HepG2 (cell line): Measurements from ENCODE around the gene SGCE.

Source experiments
- GLI4 ChIP-seq: sonication (generic); formaldehyde crosslinking; IDR thresholded peaks from 2 replicates; pipeline ENCODE4 v1.5.1; 2020; ENCODE audit warnings: missing genetic modification reagents, mild to moderate bottlenecking, moderate library complexity, borderline replicate concordance
- HNRNPLL ChIP-seq: fragments of 200-400 bp; formaldehyde crosslinking; IDR thresholded peaks from 2 replicates; pipeline ENCODE4 v1.6.1; 2017; ENCODE audit warnings: mild to moderate bottlenecking, low read depth, low read length; ENCODE audit not compliant: poor library complexity, severe bottlenecking
- MAFK ChIP-seq, 2 experiments: IDR thresholded peaks in 1 of 2; conservative IDR thresholded peaks in 1 of 2; 2 replicates each; pipeline ENCODE4 v1.6.1; 2011; ENCODE audit warnings: improper control_type of control experiment in 2 of 2, low read length in 2 of 2
- MTA1 ChIP-seq: sonication (generic); formaldehyde crosslinking; IDR thresholded peaks from 2 replicates; pipeline ENCODE4 v1.4.0; 2020; ENCODE audit warnings: missing genetic modification reagents, mild to moderate bottlenecking, borderline replicate concordance
- ONECUT2 ChIP-seq: sonication (generic); formaldehyde crosslinking; IDR thresholded peaks from 2 replicates; pipeline ENCODE4 v1.4.0; 2020; ENCODE audit warnings: missing genetic modification reagents
- YY1 ChIP-seq: IDR thresholded peaks from 2 replicates; pipeline ENCODE4 v1.6.1; 2011; ENCODE audit warnings: low read length, low read depth, moderate library complexity, mild to moderate bottlenecking; ENCODE audit not compliant: insufficient read depth, insufficient replicate concordance
- ZBTB21 ChIP-seq: sonication (generic); formaldehyde crosslinking; IDR thresholded peaks from 2 replicates; pipeline ENCODE4 v1.4.0; 2020; ENCODE audit warnings: missing genetic modification reagents
- ZNF354B ChIP-seq: sonication (generic); formaldehyde crosslinking; IDR thresholded peaks from 2 replicates; pipeline ENCODE4 v1.8.0; 2022; ENCODE audit warnings: mild to moderate bottlenecking, missing genetic modification reagents
- ZNF674 ChIP-seq: sonication (generic); formaldehyde crosslinking; IDR thresholded peaks from 2 replicates; pipeline ENCODE4 v1.5.0; 2020; ENCODE audit warnings: low read depth, mild to moderate bottlenecking, missing genetic modification reagents
- ZNF768 ChIP-seq: sonication (generic); formaldehyde crosslinking; IDR thresholded peaks from 2 replicates; pipeline ENCODE4 v1.4.0; 2020; ENCODE audit warnings: missing genetic modification reagents
- TF ChIP-seq, protein P1 (sequence below): sonication (generic); formaldehyde crosslinking; IDR thresholded peaks from 2 replicates; pipeline ENCODE4 v1.5.0; 2020; ENCODE audit warnings: mild to moderate bottlenecking, missing genetic modification reagents, moderate library complexity
- TF ChIP-seq, protein P2 (sequence below), 2 experiments: IDR thresholded peaks; 2 replicates each; pipeline ENCODE4 v1.6.1; 2011 to 2012; ENCODE audit warnings: low read length in 2 of 2, borderline replicate concordance in 1 of 2, low read depth in 1 of 2, mild to moderate bottlenecking in 1 of 2, moderate library complexity in 1 of 2
- TF ChIP-seq, protein P3 (sequence below): IDR thresholded peaks from 2 replicates; pipeline ENCODE4 v1.6.1; 2016; ENCODE audit warnings: mild to moderate bottlenecking, missing biosample characterization, missing genetic modification reagents

DNA sequence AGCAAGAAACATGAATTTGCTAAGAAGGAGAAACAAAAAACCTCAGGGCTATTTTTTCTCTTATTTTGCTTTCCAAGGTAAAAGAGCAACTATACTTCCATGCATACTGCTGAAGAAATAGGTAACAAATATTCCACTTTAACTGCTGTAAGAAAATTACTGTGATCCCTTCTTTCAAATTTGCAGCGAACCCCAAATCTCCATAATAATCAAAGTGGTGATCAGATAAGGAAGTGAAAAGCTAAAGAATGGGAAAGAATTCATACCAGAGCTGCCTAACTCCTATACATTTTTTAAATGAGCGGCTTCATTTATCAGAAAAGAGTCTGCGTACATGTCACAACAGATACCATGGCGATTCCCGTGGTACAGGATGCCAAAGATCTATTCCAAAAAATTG, 7.2 kb downstream of the SGCE start:
- TF ChIP-seq ZNF674 (CRISPR knock-in tag) (no peak), MTA1 (CRISPR knock-in tag) (no peak), ONECUT2 (no peak), ZNF354B (CRISPR knock-in tag) (no peak), ZBTB21 (CRISPR knock-in tag) (no peak), MAFK (conservative IDR thresholded peaks at IDR 0.05 in 1 of 2, IDR thresholded peaks at IDR 0.05 in 1 of 2; ENCODE audit: low read length in 2 of 2) (no peak), HNRNPLL (no peak), YY1 (no peak), ZNF768 (CRISPR knock-in tag) (no peak), GLI4 (CRISPR knock-in tag) (no peak)
- TF ChIP-seq, protein P1, sequence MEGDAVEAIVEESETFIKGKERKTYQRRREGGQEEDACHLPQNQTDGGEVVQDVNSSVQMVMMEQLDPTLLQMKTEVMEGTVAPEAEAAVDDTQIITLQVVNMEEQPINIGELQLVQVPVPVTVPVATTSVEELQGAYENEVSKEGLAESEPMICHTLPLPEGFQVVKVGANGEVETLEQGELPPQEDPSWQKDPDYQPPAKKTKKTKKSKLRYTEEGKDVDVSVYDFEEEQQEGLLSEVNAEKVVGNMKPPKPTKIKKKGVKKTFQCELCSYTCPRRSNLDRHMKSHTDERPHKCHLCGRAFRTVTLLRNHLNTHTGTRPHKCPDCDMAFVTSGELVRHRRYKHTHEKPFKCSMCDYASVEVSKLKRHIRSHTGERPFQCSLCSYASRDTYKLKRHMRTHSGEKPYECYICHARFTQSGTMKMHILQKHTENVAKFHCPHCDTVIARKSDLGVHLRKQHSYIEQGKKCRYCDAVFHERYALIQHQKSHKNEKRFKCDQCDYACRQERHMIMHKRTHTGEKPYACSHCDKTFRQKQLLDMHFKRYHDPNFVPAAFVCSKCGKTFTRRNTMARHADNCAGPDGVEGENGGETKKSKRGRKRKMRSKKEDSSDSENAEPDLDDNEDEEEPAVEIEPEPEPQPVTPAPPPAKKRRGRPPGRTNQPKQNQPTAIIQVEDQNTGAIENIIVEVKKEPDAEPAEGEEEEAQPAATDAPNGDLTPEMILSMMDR (CRISPR knock-in tag): no peak
- TF ChIP-seq, protein P2, sequence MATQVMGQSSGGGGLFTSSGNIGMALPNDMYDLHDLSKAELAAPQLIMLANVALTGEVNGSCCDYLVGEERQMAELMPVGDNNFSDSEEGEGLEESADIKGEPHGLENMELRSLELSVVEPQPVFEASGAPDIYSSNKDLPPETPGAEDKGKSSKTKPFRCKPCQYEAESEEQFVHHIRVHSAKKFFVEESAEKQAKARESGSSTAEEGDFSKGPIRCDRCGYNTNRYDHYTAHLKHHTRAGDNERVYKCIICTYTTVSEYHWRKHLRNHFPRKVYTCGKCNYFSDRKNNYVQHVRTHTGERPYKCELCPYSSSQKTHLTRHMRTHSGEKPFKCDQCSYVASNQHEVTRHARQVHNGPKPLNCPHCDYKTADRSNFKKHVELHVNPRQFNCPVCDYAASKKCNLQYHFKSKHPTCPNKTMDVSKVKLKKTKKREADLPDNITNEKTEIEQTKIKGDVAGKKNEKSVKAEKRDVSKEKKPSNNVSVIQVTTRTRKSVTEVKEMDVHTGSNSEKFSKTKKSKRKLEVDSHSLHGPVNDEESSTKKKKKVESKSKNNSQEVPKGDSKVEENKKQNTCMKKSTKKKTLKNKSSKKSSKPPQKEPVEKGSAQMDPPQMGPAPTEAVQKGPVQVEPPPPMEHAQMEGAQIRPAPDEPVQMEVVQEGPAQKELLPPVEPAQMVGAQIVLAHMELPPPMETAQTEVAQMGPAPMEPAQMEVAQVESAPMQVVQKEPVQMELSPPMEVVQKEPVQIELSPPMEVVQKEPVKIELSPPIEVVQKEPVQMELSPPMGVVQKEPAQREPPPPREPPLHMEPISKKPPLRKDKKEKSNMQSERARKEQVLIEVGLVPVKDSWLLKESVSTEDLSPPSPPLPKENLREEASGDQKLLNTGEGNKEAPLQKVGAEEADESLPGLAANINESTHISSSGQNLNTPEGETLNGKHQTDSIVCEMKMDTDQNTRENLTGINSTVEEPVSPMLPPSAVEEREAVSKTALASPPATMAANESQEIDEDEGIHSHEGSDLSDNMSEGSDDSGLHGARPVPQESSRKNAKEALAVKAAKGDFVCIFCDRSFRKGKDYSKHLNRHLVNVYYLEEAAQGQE (IDR thresholded peaks at IDR 0.05; ENCODE audit: borderline replicate concordance in 1 of 2, low read depth in 1 of 2, low read length in 2 of 2): no peak
- TF ChIP-seq, protein P3, sequence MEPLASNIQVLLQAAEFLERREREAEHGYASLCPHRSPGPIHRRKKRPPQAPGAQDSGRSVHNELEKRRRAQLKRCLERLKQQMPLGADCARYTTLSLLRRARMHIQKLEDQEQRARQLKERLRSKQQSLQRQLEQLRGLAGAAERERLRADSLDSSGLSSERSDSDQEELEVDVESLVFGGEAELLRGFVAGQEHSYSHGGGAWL (CRISPR knock-in tag): no peak
